Thyroid gland (tissue), 4 donors: ENCODE results near the gene AGPAT2. TPM values are rescaled to one million over a fixed set of nuclear protein-coding genes. Genes with fewer than 3 reads are reported as not detected.

Source experiments
- DNase-seq, 2 donors: peaks; one replicate each; pipeline ENCODE4 v3.0.0-alpha.2; 2019
- H3K27ac ChIP-seq, 3 donors: fragments of 200-600 bp; sonication (generic); 1 replicate in 2 of 3; 2 replicates in 1 of 3; pipeline ENCODE4 v1.5.1; 2016 to 2019; ENCODE audit warnings: mild to moderate bottlenecking in 1 of 3, moderate library complexity in 1 of 3
- H3K27me3 ChIP-seq: fragments of 200-600 bp; sonication (generic); one replicate; pipeline ENCODE4 v1.5.1; 2019
- H3K36me3 ChIP-seq, 2 donors: fragments of 200-600 bp; sonication (generic); one replicate each; pipeline ENCODE4 v1.5.1; 2016 to 2019
- H3K4me1 ChIP-seq, 2 donors: fragments of 200-600 bp; sonication (generic); one replicate each; pipeline ENCODE4 v1.5.1; 2017 to 2019
- H3K4me3 ChIP-seq, 3 donors: fragments of 200-600 bp; sonication (generic); replicated peaks in 1 of 3; 1 replicate in 2 of 3; 2 replicates in 1 of 3; pipeline ENCODE4 v1.5.1; 2016; ENCODE audit warnings: mild to moderate bottlenecking in 1 of 3
- H3K9me3 ChIP-seq: fragments of 200-600 bp; sonication (generic); one replicate; pipeline ENCODE4 v1.5.1; 2017
- POLR2A ChIP-seq, 2 donors: fragments of 450-650 bp; IDR thresholded peaks; one replicate each; pipeline ENCODE4 v1.6.1; 2017; ENCODE audit warnings: antibody characterized with exemption in 2 of 2, mild to moderate bottlenecking in 2 of 2, moderate library complexity in 1 of 2
- WGBS, 2 donors: methylation state at CpG; one replicate each; pipeline ENCODE4 v1.1.5; 2017; 5-methylcytosine and 5-hydroxymethylcytosine counted together
- intact Hi-C: fragments of 100-400 bp; cut with DNase I; formaldehyde crosslinking; loops from one replicate; pipeline ENCODE4 v1.15.1; 2023
- total RNA-seq, 4 donors: library from RNA; depleted of rRNA; stranded (reverse); fragments of >200 nt; gene quantifications; one replicate each; pipeline ENCODE4 v1.2.3, GENCODE V29; 2016
- TF ChIP-seq, protein P1 (sequence below), 6 experiments: fragments of 200-600 bp in 3 of 6; fragments of 450-650 bp in 3 of 6; sonication (generic) in 3 of 6; IDR thresholded peaks; one replicate each; pipeline ENCODE4 v1.5.1; 2016 to 2019; ENCODE audit warnings: antibody characterized with exemption in 6 of 6, mild to moderate bottlenecking in 2 of 6, inconsistent platforms in 1 of 6, moderate library complexity in 1 of 6

Gene AGPAT2
- total RNA-seq, 4 donors from 2014 or later: 58.6 to 78.7 (median 72.0) TPM

DNA sequence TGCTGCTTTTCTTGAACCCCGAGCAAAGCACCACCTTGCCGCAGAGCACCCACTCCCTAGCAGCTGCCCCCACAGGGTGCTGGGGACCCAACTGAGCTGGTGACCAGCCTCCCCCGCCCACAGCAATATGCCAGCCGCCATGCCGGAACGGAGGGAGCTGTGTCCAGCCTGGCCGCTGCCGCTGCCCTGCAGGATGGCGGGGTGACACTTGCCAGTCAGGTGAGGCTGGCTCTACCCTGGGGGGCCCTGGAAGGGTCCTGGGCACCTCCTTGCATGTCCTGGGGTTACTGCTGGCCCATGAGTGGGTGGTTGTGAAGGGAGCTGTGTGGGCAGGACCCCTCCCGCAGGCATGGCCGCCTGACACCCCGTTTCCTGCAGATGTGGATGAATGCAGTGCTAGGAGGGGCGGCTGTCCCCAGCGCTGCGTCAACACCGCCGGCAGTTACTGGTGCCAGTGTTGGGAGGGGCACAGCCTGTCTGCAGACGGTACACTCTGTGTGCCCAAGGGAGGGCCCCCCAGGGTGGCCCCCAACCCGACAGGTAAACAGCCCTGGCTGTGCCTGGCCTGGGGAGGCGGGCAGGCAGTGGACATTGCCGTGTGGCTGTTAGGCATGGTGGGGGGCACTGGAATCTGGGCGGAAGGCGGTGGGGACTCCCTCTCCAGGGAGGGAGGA is 17.3 kb downstream of the AGPAT2 start:
- H3K9me3 ChIP-seq: no peaks in the 10 kb centered on the region
- H3K4me3 ChIP-seq: peak overlapping the region in 1 of 3 donors; percentile 47
- 43 to 85% methylated on average over 11 to 12 of the region's 23 CpGs for WGBS, 2 donors

DNA sequence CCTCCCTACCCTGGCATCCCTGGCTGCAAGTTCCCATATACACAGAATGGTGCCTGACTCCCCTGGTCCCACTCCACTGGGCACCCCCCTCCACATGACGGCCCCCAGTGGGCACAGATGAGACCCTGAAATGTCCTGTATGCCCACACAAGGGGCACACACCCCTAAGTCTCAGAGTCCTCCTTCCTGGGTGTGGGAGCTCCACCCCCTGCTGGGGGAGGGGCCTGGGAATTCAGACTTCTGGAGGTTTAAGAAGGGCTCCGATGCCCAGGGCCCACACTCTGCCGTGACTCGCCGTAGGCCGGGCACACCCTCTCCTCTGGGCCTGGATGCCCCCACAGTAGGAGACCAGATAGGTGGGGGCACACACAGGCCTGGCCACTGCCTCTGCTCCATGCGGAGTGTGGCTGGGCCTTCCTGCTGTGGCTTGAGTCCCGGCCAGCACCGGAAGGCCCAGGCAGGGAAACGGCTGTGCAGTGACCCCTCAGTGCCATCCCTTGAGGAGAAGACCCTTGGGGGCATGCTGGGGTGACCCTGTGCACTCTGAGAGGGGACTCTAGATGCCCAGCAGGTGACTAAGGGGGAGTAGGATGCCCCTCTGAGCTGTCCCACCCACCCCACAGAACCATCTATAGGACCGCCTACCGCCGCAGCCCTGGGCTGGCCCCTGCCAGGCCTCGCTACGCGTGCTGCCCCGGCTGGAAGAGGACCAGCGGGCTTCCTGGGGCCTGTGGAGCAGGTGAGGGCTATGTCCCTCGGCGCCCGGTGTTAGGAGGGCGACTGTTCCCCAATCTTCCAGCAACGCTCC is 18.1 kb downstream of the AGPAT2 start:
- WGBS, 2 donors: 71% methylated on average over 18 of the region's 23 CpGs; no CpG with 5 or more reads in 1 of the 2 donors
- Histone ChIP-seq H3K4me3 (peak overlapping the region in 1 of 3 donors; percentile 47), H3K9me3 (no peaks in the 10 kb centered on the region), H3K27ac (no peak overlapping the region), H3K4me1 (peaks cover 0 to 14% of the 10 kb centered on the region in 2 donors), H3K27me3 (no peaks in the 10 kb centered on the region), H3K36me3 (peaks cover 11 to 17% of the 10 kb centered on the region in 2 donors)
- TF ChIP-seq, protein P1, sequence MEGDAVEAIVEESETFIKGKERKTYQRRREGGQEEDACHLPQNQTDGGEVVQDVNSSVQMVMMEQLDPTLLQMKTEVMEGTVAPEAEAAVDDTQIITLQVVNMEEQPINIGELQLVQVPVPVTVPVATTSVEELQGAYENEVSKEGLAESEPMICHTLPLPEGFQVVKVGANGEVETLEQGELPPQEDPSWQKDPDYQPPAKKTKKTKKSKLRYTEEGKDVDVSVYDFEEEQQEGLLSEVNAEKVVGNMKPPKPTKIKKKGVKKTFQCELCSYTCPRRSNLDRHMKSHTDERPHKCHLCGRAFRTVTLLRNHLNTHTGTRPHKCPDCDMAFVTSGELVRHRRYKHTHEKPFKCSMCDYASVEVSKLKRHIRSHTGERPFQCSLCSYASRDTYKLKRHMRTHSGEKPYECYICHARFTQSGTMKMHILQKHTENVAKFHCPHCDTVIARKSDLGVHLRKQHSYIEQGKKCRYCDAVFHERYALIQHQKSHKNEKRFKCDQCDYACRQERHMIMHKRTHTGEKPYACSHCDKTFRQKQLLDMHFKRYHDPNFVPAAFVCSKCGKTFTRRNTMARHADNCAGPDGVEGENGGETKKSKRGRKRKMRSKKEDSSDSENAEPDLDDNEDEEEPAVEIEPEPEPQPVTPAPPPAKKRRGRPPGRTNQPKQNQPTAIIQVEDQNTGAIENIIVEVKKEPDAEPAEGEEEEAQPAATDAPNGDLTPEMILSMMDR (IDR thresholded peaks at IDR 0.05): no peak
- TF ChIP-seq POLR2A (IDR thresholded peaks at IDR 0.05): no peak
- intact Hi-C loops: no loop called here
- no peak for DNase-seq

More for the DNA sequence above, 17.3 kb downstream of the AGPAT2 start:
- intact Hi-C loops: no loop called here
- Histone ChIP-seq H3K36me3 (peaks cover 5 to 13% of the 10 kb centered on the region in 2 donors), H3K27ac (no peak overlapping the region), H3K4me1 (peaks cover 0 to 12% of the 10 kb centered on the region in 2 donors), H3K27me3 (no peaks in the 10 kb centered on the region)
- DNase-seq: no peak
- TF ChIP-seq, protein P1 (IDR thresholded peaks at IDR 0.05): no peak
- TF ChIP-seq POLR2A (IDR thresholded peaks at IDR 0.05): no peak

DNA sequence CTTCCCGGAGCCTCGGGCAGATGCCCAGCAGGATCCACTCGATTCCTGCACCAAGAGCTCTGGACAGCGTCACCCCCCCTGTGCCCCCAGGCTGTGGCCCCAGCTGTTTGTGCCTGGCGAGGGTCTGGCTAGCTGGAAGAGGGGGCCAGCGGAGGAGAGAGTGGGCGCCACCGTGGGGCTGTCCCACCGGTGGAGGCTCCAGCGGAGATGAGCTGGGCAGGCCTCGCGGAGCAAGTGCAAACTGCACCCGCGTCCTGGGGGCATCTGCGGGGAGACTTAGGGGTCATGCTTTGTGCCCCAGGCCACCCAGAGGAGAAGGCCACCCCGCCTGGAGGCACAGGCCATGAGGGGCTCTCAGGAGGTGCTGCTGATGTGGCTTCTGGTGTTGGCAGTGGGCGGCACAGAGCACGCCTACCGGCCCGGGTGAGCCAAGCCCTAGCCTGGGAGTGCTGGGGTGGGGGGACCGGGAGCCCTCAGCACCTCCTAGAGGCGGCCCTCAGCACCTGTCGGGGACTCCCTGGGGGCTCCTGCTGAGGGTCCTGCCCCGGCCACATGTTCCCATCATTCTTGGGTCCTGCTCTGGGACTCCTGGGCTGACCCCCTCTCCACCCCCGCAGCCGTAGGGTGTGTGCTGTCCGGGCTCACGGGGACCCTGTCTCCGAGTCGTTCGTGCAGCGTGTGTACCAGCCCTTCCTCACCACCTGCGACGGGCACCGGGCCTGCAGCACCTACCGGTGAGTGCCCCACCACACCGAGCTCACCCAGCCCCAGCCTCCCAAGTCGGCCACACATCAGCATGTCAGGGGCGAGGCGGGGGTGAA is 19.1 kb downstream of the AGPAT2 start:
- no peaks in the 10 kb centered on the region for H3K27me3 ChIP-seq
- H3K36me3 ChIP-seq: peaks cover 11 to 18% of the 10 kb centered on the region in 2 donors
- peaks cover 0 to 14% of the 10 kb centered on the region in 2 donors for H3K4me1 ChIP-seq
- H3K27ac ChIP-seq: no peak overlapping the region
- intact Hi-C loops: no loop called here
- DNase-seq: no peak
- 72 to 79% methylated on average over 19 to 23 of the region's 40 CpGs for WGBS, 2 donors
- TF ChIP-seq, protein P1 (IDR thresholded peaks at IDR 0.05): no peak
- TF ChIP-seq POLR2A (IDR thresholded peaks at IDR 0.05): no peak
- no peaks in the 10 kb centered on the region for H3K9me3 ChIP-seq
- peak overlapping the region in 1 of 3 donors; percentile 47 for H3K4me3 ChIP-seq

DNA sequence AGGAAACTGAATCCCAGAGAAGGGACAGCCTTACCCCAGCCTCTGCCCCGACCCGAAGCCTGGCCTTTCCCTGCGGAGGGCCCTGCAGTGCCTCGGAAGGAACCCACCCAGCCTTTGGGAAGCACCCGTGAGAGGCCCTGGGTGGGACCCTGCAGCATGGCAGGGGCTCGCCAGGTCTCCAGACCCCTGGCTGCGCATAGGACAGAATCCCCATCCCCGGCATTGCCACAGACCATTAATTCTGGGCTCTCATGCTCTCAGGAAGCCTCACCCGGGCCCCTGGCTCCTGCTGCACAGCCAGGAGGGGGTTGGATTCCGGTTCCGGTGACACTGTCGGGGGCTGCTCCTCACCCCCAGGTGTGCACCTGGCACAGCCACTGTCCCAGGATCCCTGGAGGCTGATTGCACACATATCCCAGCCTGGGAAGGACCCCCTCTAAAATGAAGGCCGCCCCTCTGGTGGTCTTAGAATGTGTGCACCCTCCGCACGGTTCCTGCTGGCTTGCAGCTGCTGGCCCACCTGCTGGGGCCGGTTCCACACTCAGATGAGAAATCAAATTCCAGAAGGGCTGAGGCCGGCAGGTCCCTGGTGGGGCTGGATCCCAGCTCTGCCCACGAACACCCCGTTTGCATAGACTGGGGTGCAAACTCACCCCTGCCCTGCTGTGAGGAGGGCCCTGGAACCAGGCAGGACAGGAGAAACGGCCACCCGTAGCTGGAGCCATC is 19.9 kb downstream of the AGPAT2 start:
- Histone ChIP-seq H3K4me3 (peak overlapping the region in 1 of 3 donors; percentile 47), H3K36me3 (peaks cover 11 to 18% of the 10 kb centered on the region in 2 donors), H3K27ac (no peak overlapping the region), H3K27me3 (no peaks in the 10 kb centered on the region), H3K9me3 (no peaks in the 10 kb centered on the region), H3K4me1 (peaks cover 0 to 14% of the 10 kb centered on the region in 2 donors)
- TF ChIP-seq POLR2A (IDR thresholded peaks at IDR 0.05): no peak
- TF ChIP-seq, protein P1 (IDR thresholded peaks at IDR 0.05): no peak
- no peak for DNase-seq
- WGBS, 2 donors: 40 to 82% methylated on average over 1 to 10 of the region's 21 CpGs
- intact Hi-C loops: no loop called here
